ENCODE data around the gene PDE11A. TPM values are rescaled to one million over a fixed set of nuclear protein-coding genes. Genes with fewer than 3 reads are reported as not detected.
A peak's percentile ranks its signal among the peaks of the same experiment; 100 is the strongest.

Gene PDE11A
- total and polyA plus RNA-seq, 2 experiments from 2014 or later = 0.08 to 0.73 TPM

DNA sequence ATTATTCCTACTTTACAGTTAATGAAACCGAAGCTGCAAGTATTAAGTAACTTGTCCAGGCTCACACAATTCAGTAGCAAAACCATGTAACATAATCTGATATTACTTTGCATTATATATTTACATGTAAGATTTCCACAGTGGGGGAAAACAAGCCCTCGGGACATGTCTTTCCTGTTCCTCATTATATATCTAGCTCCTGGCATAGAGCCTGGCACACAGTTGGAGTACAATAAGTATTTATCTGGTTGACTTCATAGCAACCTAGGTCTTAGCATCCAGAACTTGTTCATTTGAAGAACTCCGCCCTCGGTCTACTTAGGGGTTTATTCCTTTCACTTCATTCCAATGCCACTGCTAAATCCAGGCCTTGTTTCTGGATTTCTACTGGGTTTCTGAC, 38.1 kb upstream of the PDE11A start:
- Histone ChIP-seq H3F3A (replicated peaks; ENCODE audit: low read depth) (no peaks in the 10 kb centered on the region), H3K79me2 (replicated peaks; ENCODE audit: insufficient read depth) (peaks cover 9% of the 10 kb centered on the region; the same call in 1 of the 2 replicates), H3K4me2 (no peak overlapping the region), H3K27me3 (ENCODE audit: insufficient read depth) (no peaks in the 10 kb centered on the region), H2AFZ (no peak overlapping the region), H3K4me3 (no peak overlapping the region), H3K27ac (ENCODE audit: low read depth) (no peak overlapping the region), H4K20me1 (replicated peaks; ENCODE audit: insufficient read depth) (no peaks in the 10 kb centered on the region), H3K4me1 (ENCODE audit: insufficient read depth) (no peaks in the 10 kb centered on the region), H3K36me3 (ENCODE audit: insufficient read depth) (no peaks in the 10 kb centered on the region), H3K9me2 (ENCODE audit: insufficient read depth) (no peaks in the 10 kb centered on the region)
- TF ChIP-seq CREB1 (CRISPR knock-in tag; IDR thresholded peaks at IDR 0.05; ENCODE audit: low read depth) (no peak), EZH2phosphoT487 (IDR thresholded peaks at IDR 0.05; ENCODE audit: unreplicated experiment) (no peak), JUNB (IDR thresholded peaks at IDR 0.05; ENCODE audit: unreplicated experiment) (no peak), EZH2 (IDR thresholded peaks at IDR 0.05; ENCODE audit: low read depth, unreplicated experiment) (no peak)
- TF ChIP-seq, protein P1, sequence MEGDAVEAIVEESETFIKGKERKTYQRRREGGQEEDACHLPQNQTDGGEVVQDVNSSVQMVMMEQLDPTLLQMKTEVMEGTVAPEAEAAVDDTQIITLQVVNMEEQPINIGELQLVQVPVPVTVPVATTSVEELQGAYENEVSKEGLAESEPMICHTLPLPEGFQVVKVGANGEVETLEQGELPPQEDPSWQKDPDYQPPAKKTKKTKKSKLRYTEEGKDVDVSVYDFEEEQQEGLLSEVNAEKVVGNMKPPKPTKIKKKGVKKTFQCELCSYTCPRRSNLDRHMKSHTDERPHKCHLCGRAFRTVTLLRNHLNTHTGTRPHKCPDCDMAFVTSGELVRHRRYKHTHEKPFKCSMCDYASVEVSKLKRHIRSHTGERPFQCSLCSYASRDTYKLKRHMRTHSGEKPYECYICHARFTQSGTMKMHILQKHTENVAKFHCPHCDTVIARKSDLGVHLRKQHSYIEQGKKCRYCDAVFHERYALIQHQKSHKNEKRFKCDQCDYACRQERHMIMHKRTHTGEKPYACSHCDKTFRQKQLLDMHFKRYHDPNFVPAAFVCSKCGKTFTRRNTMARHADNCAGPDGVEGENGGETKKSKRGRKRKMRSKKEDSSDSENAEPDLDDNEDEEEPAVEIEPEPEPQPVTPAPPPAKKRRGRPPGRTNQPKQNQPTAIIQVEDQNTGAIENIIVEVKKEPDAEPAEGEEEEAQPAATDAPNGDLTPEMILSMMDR (conservative IDR thresholded peaks at IDR 0.05; ENCODE audit: low read depth in 2 of 2) = no peak
- Mint-ChIP-seq H3K27ac (no peak overlapping the region), H3K4me3 (no peak overlapping the region), H3K36me3 (ENCODE audit: low read depth) (no peaks in the 10 kb centered on the region), H3K9me3 (no peaks in the 10 kb centered on the region), H3K4me1 (0 out of 3 replicates have a peak, but pooled peaks cover 3% of the 10 kb centered on the region), H3K27me3 (ENCODE audit: insufficient read depth, low read depth, poor library complexity) (peaks cover 6% of the 10 kb centered on the region)
- no peak for ATAC-seq
- no peak for DNase-seq (ENCODE audit: low spot score)

DNA sequence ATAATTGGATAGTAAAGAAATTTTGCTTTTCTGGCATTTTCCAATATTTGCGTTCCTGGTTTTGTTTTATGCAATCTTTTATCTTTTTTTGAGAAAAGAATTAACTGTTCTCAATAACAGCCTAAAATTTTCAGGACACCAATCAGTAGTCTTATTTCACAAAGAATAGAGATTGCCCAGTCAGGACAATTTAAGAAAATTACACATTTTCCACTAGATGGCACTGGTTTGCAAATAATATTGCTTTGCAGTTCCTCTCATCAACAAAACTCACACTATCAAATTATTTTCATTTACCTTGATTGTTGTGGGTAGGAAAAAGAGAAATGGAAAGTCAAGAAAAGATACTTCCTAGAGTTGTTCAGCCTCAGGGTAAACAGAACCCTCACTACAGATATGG, 37.2 kb upstream of the PDE11A start:
- Mint-ChIP-seq H3K36me3 (ENCODE audit: low read depth) (no peaks in the 10 kb centered on the region), H3K4me3 (no peak overlapping the region), H3K9me3 (no peaks in the 10 kb centered on the region), H3K4me1 (0 out of 3 replicates have a peak, but pooled peaks cover 3% of the 10 kb centered on the region), H3K27me3 (ENCODE audit: insufficient read depth, low read depth, poor library complexity) (peaks cover 6% of the 10 kb centered on the region), H3K27ac (no peak overlapping the region)
- H4K20me1 ChIP-seq (replicated peaks; ENCODE audit: insufficient read depth) = no peaks in the 10 kb centered on the region
- DNase-seq (ENCODE audit: low spot score) (peak; percentile 74), ATAC-seq (no peak)
- no peak overlapping the region for H3K4me3 ChIP-seq
- H2AFZ ChIP-seq = no peak overlapping the region
- H3K79me2 ChIP-seq (replicated peaks; ENCODE audit: insufficient read depth) = peaks cover 9% of the 10 kb centered on the region; the same call in 1 of the 2 replicates
- no peaks in the 10 kb centered on the region for H3K27me3 ChIP-seq (ENCODE audit: insufficient read depth)
- no peak overlapping the region for H3K27ac ChIP-seq (ENCODE audit: low read depth)
- no peaks in the 10 kb centered on the region for H3K36me3 ChIP-seq (ENCODE audit: insufficient read depth)
- TF ChIP-seq, protein P2, sequence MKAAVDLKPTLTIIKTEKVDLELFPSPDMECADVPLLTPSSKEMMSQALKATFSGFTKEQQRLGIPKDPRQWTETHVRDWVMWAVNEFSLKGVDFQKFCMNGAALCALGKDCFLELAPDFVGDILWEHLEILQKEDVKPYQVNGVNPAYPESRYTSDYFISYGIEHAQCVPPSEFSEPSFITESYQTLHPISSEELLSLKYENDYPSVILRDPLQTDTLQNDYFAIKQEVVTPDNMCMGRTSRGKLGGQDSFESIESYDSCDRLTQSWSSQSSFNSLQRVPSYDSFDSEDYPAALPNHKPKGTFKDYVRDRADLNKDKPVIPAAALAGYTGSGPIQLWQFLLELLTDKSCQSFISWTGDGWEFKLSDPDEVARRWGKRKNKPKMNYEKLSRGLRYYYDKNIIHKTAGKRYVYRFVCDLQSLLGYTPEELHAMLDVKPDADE (IDR thresholded peaks at IDR 0.05) = no peak
- TF ChIP-seq STAT1 (IDR thresholded peaks at IDR 0.05; ENCODE audit: unreplicated experiment) (no peak), JUNB (IDR thresholded peaks at IDR 0.05; ENCODE audit: unreplicated experiment) (no peak)
- TF ChIP-seq, protein P1 (conservative IDR thresholded peaks at IDR 0.05; ENCODE audit: low read depth in 2 of 2) = peak; percentile 60 to 73
- no peaks in the 10 kb centered on the region for H3K9me2 ChIP-seq (ENCODE audit: insufficient read depth)
- H3K4me2 ChIP-seq = no peak overlapping the region
- H3F3A ChIP-seq (replicated peaks; ENCODE audit: low read depth) = no peaks in the 10 kb centered on the region
- no peaks in the 10 kb centered on the region for H3K4me1 ChIP-seq (ENCODE audit: insufficient read depth)
